HG03108 (cell line): Measurements from ENCODE around the gene RRM1.
"Not testable (repeated sequence)": the region's sequence is repeated elsewhere in the genome, so short reads cannot be mapped to it uniquely, and the experiment has no call there.

Experiments
- ATAC-seq: cut with Tn5 transposase; IDR thresholded peaks from one replicate; pipeline ENCODE4 v1.9.1; 2021; ENCODE audit warnings: moderate library complexity; ENCODE audit not compliant: unreplicated experiment

The RRM1 gene

GRCh38 chr11:4076774-4077173 lies 17.8 kb upstream of the RRM1 start:
- no peak for ATAC-seq

DNA sequence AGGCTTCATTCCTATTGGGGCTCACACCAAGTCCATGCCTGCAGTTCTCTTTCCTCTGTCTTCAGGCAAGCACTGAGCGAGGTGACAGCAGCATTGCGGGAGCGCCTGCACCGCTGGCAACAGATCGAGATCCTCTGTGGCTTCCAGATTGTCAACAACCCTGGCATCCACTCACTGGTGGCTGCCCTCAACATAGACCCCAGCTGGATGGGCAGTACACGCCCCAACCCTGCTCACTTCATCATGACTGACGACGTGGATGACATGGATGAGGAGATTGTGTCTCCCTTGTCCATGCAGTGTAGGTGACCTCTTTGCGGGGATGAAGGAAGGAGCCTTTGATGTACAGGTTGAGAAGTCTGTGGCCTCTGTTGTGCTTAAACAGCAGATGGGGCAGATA lies 11.4 kb upstream of the RRM1 start:
- no peak for ATAC-seq

- no peak for ATAC-seq
Observed at GRCh38 chr11:4084406-4085125, 10.0 kb upstream of the RRM1 start.

DNA sequence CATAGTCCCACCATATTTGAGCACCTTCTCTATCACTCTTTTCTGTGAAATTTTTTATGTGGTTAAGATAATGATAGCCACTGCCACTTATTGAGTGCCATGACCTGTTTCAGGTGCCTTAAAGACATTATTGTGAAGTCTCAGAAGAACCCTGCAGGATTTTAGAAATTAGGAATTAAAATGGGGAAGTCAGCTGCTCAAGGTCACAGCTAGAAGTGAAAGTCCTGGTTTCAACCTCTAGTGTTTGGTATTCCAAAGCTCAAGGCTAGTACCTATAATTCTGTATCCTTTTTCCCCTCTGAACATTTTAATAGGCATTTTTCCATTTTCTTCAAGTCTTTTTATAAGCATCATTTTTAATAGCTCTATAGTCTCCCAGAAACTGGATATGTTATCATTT lies 9.0 kb upstream of the RRM1 start:
- ATAC-seq, result no peak

DNA sequence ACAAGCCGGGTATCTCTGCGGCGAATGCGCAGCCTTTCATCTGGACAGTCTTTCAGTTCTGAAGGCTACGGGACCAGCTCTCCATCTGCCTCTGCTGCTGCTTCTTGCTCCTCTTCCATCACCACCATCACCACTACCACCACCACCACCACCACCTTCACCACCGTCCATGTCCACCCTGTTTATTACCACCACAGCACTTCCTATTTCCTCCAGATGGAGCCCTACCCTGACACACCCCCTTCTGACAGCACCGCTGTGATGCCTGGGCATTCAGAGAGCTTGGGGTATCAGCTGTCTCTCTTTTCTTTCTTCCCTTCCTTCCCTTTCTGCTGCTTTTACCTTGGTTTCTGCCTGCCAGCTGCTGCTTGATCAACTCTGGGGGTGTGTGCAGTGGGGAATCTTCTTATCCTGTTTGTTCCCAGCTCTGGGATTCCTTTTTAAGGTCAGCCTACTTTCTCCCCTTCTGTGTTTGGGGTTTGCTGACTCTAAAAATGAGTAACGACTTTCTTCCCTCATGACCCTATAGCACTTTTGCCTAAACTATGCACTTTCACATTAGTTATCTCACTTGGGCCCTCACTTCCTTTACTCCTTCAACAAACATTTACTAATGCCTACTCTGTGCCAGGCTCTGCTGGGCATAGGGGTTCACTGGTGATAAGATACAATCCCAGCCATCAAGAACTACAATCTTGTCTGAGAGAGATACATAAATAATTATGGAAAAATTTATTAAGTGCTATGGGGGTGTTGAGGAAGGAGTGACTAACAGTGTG lies 7.8 kb upstream of the RRM1 start:
- no peak for ATAC-seq

- no peak for ATAC-seq
Observed at GRCh38 chr11:4087551-4087950, 7.0 kb upstream of the RRM1 start.

DNA sequence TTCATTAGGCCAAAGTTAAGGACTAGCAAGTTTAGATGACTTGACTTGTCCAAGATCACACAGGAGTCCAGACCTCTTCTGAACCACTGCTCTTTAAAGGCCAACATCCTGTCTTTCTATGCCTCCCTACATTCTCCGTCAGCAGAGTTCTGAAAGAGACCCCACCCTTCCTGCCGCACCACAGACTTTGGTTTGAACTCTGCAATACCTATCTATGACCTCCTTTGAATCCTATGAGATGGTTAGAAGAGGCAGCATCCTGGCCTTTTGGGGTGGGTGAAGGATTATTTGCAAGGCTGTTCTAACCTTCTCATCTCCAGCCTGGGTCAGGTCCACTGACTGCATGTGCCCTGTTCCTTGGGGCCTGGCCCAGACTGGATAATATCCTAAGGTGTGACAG lies 4.3 kb upstream of the RRM1 start:
- ATAC-seq, result no peak

DNA sequence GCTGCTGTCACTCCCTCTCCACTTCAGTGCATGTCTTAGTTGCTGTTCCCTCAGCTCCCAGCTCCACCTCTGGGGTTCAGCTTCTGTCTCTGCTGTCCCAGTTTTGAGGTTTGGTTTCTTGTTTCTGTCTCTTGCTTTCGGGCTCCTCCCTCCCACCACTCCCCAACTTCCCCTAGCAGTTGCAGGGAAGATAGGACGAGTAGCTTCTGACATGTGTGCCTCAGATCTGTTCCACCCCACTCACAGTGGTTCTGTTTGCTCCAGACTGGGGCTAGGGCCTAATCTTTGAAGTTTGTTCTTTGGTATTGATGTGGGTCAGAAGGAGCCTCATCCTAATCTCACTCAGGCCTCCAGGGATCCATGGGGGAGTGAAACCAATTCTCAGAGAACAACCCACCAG lies 2.6 kb upstream of the RRM1 start:
- no peak for ATAC-seq

- ATAC-seq, result no peak
Observed at GRCh38 chr11:4093519-4094347, 866 bp upstream of the RRM1 start.

GRCh38 chr11:4095509-4096230 lies 1.1 kb downstream of the RRM1 start:
- ATAC-seq, result no peak

- ATAC-seq, result no peak
Observed at GRCh38 chr11:4098026-4098621, 3.5 kb downstream of the RRM1 start.

DNA sequence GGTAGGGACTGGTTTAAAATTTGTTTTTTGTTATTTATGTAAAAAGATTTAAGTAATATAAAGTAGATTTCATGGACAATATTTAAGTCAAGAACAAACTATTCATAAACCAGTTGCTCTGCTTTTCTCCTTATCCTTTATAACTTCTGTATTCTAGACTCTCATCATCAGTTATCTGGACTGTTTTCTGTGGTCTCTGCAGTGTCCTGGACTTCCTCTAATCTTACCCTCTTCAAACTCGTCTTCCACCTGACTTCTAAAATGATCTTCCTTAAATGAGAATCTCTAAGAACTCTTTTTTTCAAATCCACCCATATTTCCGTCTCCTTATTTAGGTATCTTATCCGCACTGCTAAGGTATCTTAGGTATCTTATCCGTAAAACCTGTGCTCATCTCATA lies 8.1 kb downstream of the RRM1 start:
- ATAC-seq, result no peak

DNA sequence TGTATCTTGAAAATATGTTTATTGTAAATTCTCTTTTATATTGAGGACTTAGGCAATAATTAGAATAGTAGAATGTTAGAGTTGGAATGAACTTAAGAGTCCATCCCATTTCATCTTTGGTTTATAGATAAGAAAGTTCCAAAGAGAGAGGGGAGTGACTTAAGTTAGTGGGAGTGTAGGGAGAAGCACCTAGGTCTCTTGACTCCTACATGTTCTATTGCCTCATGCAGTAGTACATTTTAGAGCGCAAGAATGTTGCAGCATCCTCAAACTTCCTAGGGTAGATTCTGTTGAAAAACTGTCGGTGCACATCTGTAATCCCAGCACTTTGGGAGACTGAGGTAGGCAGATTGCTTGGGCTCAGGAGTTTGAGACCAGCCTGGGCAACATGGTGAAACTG lies 8.7 kb downstream of the RRM1 start:
- ATAC-seq, result no peak

GRCh38 chr11:4105916-4106315 lies 11.3 kb downstream of the RRM1 start:
- ATAC-seq, result no peak

DNA sequence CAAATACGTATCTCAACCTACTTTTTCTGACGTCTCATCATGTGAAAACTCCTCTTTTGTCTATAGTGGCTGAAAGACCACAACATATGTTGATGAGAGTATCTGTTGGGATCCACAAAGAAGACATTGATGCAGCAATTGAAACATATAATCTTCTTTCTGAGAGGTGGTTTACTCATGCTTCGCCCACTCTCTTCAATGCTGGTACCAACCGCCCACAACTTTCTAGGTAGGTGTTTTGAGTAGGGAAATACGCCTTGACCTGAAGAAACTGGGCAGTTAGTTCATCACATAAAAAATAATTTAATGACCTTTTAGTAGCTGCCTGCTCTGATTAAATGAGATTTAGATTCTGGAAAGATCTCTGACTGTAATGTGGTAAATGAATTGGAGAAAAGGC lies 17.2 kb downstream of the RRM1 start:
- no peak for ATAC-seq

DNA sequence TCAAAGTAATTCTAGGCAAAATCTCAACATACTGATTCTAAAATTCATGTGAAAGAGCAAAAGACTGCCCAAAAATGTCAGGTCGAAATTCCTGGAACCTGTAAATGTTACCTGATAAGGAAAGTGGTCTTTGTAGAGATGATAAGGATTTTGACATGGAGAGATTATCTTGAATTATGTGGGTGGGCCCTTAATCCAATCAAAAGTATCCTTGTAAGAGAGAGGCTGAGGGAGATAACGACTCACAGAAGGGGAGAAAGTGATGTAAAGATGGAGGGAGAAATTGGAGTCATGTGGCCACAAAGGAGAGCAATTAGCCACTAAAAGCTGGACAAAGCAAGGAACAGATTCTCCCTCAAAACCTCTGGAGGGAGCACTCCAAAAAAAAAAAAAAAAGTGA lies 20.5 kb downstream of the RRM1 start:
- ATAC-seq, result no peak

GRCh38 chr11:4118107-4118506 lies 23.5 kb downstream of the RRM1 start:
- no peak for ATAC-seq

DNA sequence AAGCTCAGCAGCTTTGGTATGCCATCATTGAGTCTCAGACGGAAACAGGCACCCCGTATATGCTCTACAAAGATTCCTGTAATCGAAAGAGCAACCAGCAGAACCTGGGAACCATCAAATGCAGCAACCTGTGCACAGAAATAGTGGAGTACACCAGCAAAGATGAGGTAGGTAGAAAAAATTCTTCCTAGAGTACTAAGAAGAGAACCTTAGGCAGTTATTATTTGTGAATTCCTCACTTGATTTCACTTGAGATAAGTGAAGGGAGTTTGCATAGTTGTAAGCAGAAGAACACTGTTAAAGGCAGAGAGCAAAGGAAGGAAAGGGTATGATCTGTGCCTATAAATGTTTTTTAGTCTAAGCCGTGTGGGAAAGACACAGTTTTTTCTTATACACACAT lies 28.6 kb downstream of the RRM1 start:
- ATAC-seq, result no peak

DNA sequence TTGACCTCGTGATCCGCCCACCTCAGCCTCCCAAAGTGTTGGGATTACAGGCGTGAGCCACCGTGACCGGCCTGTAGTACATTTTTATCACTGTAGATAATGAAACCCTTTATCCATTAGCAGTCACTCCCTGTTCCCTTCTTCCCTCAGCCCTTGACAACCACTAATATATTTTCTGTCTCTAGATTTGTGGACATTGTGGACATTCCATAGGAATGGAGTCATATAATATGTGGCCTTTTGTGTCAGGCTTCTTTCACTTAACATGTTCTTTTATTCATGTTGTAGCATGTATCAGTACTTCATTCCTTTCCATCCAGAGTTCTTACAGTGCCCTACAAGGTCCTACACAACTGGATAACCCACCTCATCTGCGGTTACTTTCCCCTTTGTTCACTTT lies 30.5 kb downstream of the RRM1 start:
- no peak for ATAC-seq

DNA sequence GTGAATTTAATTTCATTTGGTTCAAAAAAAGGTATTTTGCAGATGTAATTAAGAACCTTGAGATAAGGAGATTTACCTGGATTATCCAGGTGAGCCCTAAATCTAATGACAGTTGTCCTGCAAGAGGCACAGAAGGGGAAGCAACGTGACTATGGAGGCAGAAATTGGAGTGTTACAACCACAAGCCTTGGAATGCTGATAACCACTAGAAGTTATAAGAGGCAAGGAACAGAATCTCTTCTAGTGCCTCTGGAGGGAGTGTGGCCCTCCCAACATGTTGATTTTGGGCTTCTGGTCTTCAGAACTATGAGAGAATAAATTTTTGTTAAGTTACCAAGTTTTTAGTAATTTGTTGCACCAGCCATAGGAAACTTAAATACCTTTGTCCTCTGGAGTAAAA lies 32.8 kb downstream of the RRM1 start:
- no peak for ATAC-seq

DNA sequence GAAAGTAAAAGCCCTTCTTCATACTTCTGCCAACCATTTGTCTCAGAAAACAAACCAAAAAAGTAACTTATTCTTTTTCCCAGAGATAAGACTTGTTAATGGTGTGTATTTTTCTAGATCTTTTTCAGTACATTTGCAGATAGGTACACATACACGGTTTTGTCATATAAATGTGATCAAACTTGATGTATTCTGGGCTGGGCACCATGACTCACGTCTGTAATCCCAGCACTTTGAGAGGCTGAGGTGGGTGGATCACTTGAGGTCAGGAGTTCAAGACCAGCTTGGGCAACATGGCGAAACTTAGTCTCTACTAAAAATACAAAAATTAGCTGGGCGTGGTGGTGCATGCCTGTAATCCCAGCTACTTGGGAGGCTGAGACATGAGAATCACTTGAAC lies 35.6 kb downstream of the RRM1 start:
- not testable (repeated sequence) for ATAC-seq
